ENCODE results near the gene OR8D2.

The OR8D2 gene, protein sequence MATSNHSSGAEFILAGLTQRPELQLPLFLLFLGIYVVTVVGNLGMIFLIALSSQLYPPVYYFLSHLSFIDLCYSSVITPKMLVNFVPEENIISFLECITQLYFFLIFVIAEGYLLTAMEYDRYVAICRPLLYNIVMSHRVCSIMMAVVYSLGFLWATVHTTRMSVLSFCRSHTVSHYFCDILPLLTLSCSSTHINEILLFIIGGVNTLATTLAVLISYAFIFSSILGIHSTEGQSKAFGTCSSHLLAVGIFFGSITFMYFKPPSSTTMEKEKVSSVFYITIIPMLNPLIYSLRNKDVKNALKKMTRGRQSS

GRCh38 chr11:124320097-124320496 lies at the start of gene OR8D2:
Gene OR8D2, minus strand, starts transcription at chr11:124320197. Its CDS starts 0 bp downstream, at chr11:124320197.
- TF ChIP-seq GATA2 (IDR thresholded peaks at IDR 0.05; ENCODE audit: low read depth, low read length) (no peak), GATA3 (IDR thresholded peaks at IDR 0.05; ENCODE audit: low read depth, low read length) (no peak)

DNA sequence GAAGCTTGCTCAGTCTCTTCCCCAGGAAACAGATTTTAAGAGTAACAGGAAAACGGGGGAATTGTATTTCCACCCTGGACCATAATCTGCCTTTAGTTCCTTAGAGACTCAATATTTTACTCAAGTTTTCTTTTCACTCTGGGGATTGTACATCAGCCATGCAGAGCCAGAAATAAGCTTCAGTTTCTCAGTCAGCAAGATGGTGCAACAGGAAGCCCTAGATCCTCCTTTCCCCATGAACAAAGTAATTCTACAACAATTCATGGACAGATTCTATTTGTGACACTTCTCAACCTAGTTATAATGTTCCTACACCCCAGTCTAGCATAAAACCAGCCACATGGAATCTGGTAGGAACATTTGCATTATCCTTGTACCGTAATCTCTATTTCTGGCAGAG lies 39.6 kb upstream of the OR8D2 start:
- no peak for TF ChIP-seq GATA3 (IDR thresholded peaks at IDR 0.05; ENCODE audit: low read depth, low read length)
- no peak for TF ChIP-seq GATA2 (IDR thresholded peaks at IDR 0.05; ENCODE audit: low read depth, low read length)

DNA sequence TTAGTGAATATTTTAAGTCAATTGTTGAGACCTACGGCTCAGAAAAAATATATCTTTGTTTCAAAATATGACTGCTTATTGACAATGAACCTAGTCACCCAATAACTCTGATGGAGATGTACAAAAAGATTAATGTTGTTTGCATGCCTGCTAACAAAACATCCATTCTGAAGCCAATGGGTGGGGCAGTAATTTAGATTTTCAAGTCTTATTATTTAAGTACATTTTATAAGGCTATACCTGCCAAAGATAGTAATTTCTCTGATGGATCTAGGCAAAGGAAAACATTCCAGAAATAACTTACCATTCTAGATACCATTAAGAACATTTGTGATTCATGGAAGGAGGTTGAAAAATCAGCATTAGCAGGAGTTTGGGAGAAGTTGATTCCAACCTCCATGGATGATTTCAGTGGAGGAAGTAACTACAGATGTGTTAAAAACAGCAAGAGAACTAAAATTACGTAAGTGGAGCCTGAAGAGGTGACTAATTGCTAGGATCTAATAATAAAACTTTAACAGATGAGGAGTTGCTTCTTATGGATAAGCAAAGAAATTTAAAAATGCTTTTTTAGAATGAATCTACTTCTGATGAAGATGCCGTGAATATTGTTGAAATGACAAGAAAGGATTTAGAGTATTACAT lies 26.4 kb upstream of the OR8D2 start:
- TF ChIP-seq GATA2 (IDR thresholded peaks at IDR 0.05; ENCODE audit: low read depth, low read length) = no peak
- TF ChIP-seq GATA3 (IDR thresholded peaks at IDR 0.05; ENCODE audit: low read depth, low read length) = no peak

GRCh38 chr11:124344346-124344745 lies 24.3 kb upstream of the OR8D2 start:
- TF ChIP-seq GATA3 (IDR thresholded peaks at IDR 0.05; ENCODE audit: low read depth, low read length) = no peak
- no peak for TF ChIP-seq GATA2 (IDR thresholded peaks at IDR 0.05; ENCODE audit: low read depth, low read length)

GRCh38 chr11:124340142-124340447 lies 20.1 kb upstream of the OR8D2 start:
- TF ChIP-seq GATA2 (IDR thresholded peaks at IDR 0.05; ENCODE audit: low read depth, low read length) = no peak
- TF ChIP-seq GATA3 (IDR thresholded peaks at IDR 0.05; ENCODE audit: low read depth, low read length) = no peak

- no peak for TF ChIP-seq GATA2 (IDR thresholded peaks at IDR 0.05; ENCODE audit: low read depth, low read length)
- TF ChIP-seq GATA3 (IDR thresholded peaks at IDR 0.05; ENCODE audit: low read depth, low read length) = no peak
Observed at GRCh38 chr11:124339396-124340141, 19.6 kb upstream of the OR8D2 start.

- TF ChIP-seq GATA3 (IDR thresholded peaks at IDR 0.05; ENCODE audit: low read depth, low read length) = no peak
- no peak for TF ChIP-seq GATA2 (IDR thresholded peaks at IDR 0.05; ENCODE audit: low read depth, low read length)
Observed at GRCh38 chr11:124331873-124332272, 11.9 kb upstream of the OR8D2 start.

GRCh38 chr11:124329787-124330478 lies 9.9 kb upstream of the OR8D2 start:
- TF ChIP-seq GATA3 (IDR thresholded peaks at IDR 0.05; ENCODE audit: low read depth, low read length) (no peak), GATA2 (IDR thresholded peaks at IDR 0.05; ENCODE audit: low read depth, low read length) (no peak)

GRCh38 chr11:124327775-124328174 lies 7.8 kb upstream of the OR8D2 start:
- TF ChIP-seq GATA2 (IDR thresholded peaks at IDR 0.05; ENCODE audit: low read depth, low read length) (no peak), GATA3 (IDR thresholded peaks at IDR 0.05; ENCODE audit: low read depth, low read length) (no peak)

GRCh38 chr11:124322356-124322755 lies 2.4 kb upstream of the OR8D2 start:
- TF ChIP-seq GATA2 (IDR thresholded peaks at IDR 0.05; ENCODE audit: low read depth, low read length) (no peak), GATA3 (IDR thresholded peaks at IDR 0.05; ENCODE audit: low read depth, low read length) (no peak)

GRCh38 chr11:124315052-124315451 lies 4.9 kb downstream of the OR8D2 start:
- TF ChIP-seq GATA2 (IDR thresholded peaks at IDR 0.05; ENCODE audit: low read depth, low read length) (no peak), GATA3 (IDR thresholded peaks at IDR 0.05; ENCODE audit: low read depth, low read length) (no peak)

GRCh38 chr11:124313849-124314248 lies 6.1 kb downstream of the OR8D2 start, which contains the start of gene OR8D1:
Gene OR8D1, minus strand, starts transcription at chr11:124313949. Its CDS starts 3,183 bp downstream, at chr11:124310766.
- TF ChIP-seq GATA3 (IDR thresholded peaks at IDR 0.05; ENCODE audit: low read depth, low read length) = no peak

DNA sequence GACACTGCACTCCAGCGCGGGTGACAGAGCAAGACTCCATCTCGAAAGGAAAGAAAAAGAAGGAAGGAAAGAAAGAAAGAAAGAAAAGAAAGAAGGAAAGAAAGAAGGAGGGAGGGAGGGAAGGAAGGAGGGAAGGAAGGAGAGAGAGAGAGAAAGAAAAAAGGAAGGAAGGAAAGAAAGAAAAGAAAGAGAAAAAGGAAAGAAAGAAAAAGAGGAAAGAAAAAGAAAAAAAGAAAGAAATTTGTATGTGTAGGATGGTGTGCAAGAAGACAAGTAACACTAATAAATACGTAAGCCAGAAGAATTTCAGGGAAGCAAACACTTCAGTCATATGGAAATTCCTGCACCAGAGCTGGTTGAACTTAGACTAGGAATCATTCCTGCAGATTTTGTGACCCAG lies 6.9 kb downstream of the OR8D2 start:
- no peak for TF ChIP-seq GATA3 (IDR thresholded peaks at IDR 0.05; ENCODE audit: low read depth, low read length)
- no peak for TF ChIP-seq GATA2 (IDR thresholded peaks at IDR 0.05; ENCODE audit: low read depth, low read length)

DNA sequence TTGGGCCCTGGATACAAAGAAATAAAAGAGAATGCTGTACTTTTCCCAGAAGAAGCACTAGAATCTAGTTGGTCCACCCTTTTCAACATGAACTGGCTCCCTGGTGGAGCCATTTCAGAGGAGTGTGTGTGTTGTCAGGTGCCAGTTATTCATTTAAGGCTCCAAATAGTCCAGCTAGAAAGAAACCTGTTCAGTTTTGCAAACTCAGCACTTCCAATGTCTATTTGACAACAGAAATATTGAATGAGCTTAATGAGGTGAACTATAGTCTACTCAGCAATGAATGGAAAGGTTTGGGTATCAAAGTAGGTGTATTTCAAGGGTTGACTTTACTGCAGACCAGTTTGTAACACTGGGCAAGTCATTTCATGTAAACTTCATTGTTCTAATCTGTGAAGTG lies 8.3 kb downstream of the OR8D2 start:
- TF ChIP-seq GATA3 (IDR thresholded peaks at IDR 0.05; ENCODE audit: low read depth, low read length) = no peak
- no peak for TF ChIP-seq GATA2 (IDR thresholded peaks at IDR 0.05; ENCODE audit: low read depth, low read length)

Data from SH-SY5Y (cell line).